Right ventricle myocardium superior (tissue), 1 donor: ENCODE measurements around the gene RNU6-9. TPM values are rescaled to one million over a fixed set of nuclear protein-coding genes. Genes with fewer than 3 reads are reported as not detected.

ENCODE experiments used
- ATAC-seq: fragments of 200-7000 bp; cut with Tn5 transposase; one replicate; pipeline ENCODE4 v1.9.1; 2020; ENCODE audit warnings: mild to moderate bottlenecking; ENCODE audit not compliant: poor library complexity
- DNase-seq: peaks from one replicate; pipeline ENCODE4 v3.0.0-alpha.2; 2020
- intact Hi-C: fragments of 100-400 bp; cut with DNase I; formaldehyde crosslinking; loops from one replicate; pipeline ENCODE4 v1.11.2; 2022
- total RNA-seq: library from RNA; stranded (reverse); fragmentation: NEBNext Ultra II Directional; extraction: Animal tissue kit (Norgen Biotek cat#: 25700); gene quantifications from one replicate; pipeline ENCODE4 v1.2.1, GENCODE V29; 2021
- donor health status: DM: no; HTN: yes; CAD: no; lungs with severe emphysema.

Gene RNU6-9
- total RNA-seq, 1 donor from 2014 or later, result not detected

- ATAC-seq (no peak), DNase-seq (no peak)
- intact Hi-C loops, result no loop called here
Measured at GRCh38 chr19:939439-939838, 46.2 kb downstream of the RNU6-9 start.

- intact Hi-C loops, result no loop called here
- no peak for DNase-seq
Measured at GRCh38 chr19:939922-940321, 46.6 kb downstream of the RNU6-9 start.

GRCh38 chr19:940591-941291, 47.5 kb downstream of the RNU6-9 start:
- intact Hi-C loops, result no loop called here
- ATAC-seq (peak; percentile 90), DNase-seq (peak; percentile 85)

More at GRCh38 chr19:939922-940321, 46.6 kb downstream of the RNU6-9 start:
- ATAC-seq, result no peak

GRCh38 chr19:941292-942132, 48.2 kb downstream of the RNU6-9 start:
- DNase-seq (no peak), ATAC-seq (no peak)
- intact Hi-C loops, result no loop called here

- DNase-seq (no peak), ATAC-seq (no peak)
- intact Hi-C loops, result no loop called here
Measured at GRCh38 chr19:942133-942645, 48.9 kb downstream of the RNU6-9 start.

Other genes with a start within 250 kb of the RNU6-9 start
- gene RNF126, start 230.3 kb upstream of the RNU6-9 start, total RNA-seq, result 21.2 TPM
- gene FSTL3, start 217.1 kb upstream of the RNU6-9 start, total RNA-seq, result 27.4 TPM
- not detected for gene PRSS57, start 198.0 kb upstream of the RNU6-9 start, total RNA-seq
- 32.9 TPM for gene PALM, start 184.5 kb upstream of the RNU6-9 start, total RNA-seq
- not detected for gene MISP, start 142.4 kb upstream of the RNU6-9 start, total RNA-seq
- 56.0 TPM for gene PTBP1, start 96.0 kb upstream of the RNU6-9 start, total RNA-seq
- not detected for gene PLPPR3, start 71.5 kb upstream of the RNU6-9 start, total RNA-seq
- not detected for gene AZU1, start 65.6 kb upstream of the RNU6-9 start, total RNA-seq
- gene PRTN3, start 52.5 kb upstream of the RNU6-9 start, total RNA-seq, result not detected
- 1.3 TPM for gene ELANE, start 41.2 kb upstream of the RNU6-9 start, total RNA-seq
- gene CFD, start 33.8 kb upstream of the RNU6-9 start, total RNA-seq, result 477 TPM
- 19.1 TPM for gene MED16, start 297 bp upstream of the RNU6-9 start, total RNA-seq
- 20.3 TPM for gene R3HDM4, start 19.7 kb downstream of the RNU6-9 start, total RNA-seq
- not detected for gene KISS1R, start 23.8 kb downstream of the RNU6-9 start, total RNA-seq
- 5.0 TPM for gene ARID3A, start 32.6 kb downstream of the RNU6-9 start, total RNA-seq
- gene WDR18, start 90.9 kb downstream of the RNU6-9 start, total RNA-seq, result 18.6 TPM
- gene GRIN3B, start 106.9 kb downstream of the RNU6-9 start, total RNA-seq, result not detected
- gene TMEM259, start 127.6 kb downstream of the RNU6-9 start, total RNA-seq, result 109 TPM
- not detected for gene RNU6-2, start 128.0 kb downstream of the RNU6-9 start, total RNA-seq
- 69.8 TPM for gene CNN2, start 133.1 kb downstream of the RNU6-9 start, total RNA-seq
- 5.2 TPM for gene ABCA7, start 146.6 kb downstream of the RNU6-9 start, total RNA-seq
- gene ARHGAP45, start 173.7 kb downstream of the RNU6-9 start, total RNA-seq, result 5.1 TPM
- 146 TPM for gene POLR2E, start 201.9 kb downstream of the RNU6-9 start, total RNA-seq
- 345 TPM for gene GPX4, start 210.5 kb downstream of the RNU6-9 start, total RNA-seq